IPS-15b (cell line): ENCODE results near the gene HLA-DOB.

Source experiments
- H3K27me3 ChIP-seq: one replicate; pipeline ENCODE4 v1.6.1; 2013; ENCODE audit warnings: low read length; ENCODE audit not compliant: control insufficient read depth, insufficient read depth
- H3K36me3 ChIP-seq: one replicate; pipeline ENCODE4 v1.6.1; 2013; ENCODE audit warnings: low read length; ENCODE audit not compliant: control insufficient read depth, insufficient read depth
- H3K4me1 ChIP-seq: one replicate; pipeline ENCODE4 v1.6.1; 2013; ENCODE audit warnings: mild to moderate bottlenecking, low read length; ENCODE audit not compliant: control insufficient read depth, insufficient read depth
- H3K4me3 ChIP-seq: one replicate; pipeline ENCODE4 v1.5.1; 2013; ENCODE audit warnings: low read depth, low read length
- H3K9ac ChIP-seq: one replicate; pipeline ENCODE4 v1.6.1; 2013; ENCODE audit warnings: low read depth, mild to moderate bottlenecking, low read length
- H3K9me3 ChIP-seq: one replicate; pipeline ENCODE4 v1.6.1; 2013; ENCODE audit warnings: mild to moderate bottlenecking, low read length; ENCODE audit not compliant: control insufficient read depth, insufficient read depth

Gene HLA-DOB

DNA sequence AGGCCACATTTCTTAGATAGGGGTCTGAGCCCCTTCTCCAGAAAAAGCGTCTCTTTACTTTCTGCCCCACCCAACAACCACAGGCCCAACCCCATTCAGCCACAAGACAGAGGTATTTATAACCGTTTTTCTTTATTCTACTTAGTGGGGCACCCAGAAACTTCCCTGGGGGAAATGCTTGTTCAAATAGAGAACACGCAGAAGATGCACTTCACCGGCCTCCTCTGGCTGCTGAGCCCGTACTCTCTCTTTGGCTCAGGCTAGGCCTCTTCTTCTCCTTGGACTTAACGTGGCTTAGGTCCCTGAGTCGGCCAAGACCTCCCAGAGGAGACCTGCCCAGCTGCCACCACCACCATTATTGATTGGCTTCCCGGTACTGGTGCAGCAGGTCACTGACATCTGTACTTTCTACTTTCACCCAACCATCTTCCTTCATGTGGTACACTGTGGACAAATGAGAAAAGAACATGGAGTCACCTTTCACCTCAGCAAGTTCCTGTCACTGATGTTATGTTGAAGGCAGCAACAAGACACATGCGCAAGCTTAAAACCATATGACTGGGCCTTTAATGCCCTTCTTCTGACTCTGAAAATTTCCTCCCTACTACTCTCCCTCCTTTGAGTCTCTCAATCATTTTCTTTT is 23.9 kb upstream of the HLA-DOB start:
- peaks cover 2% of the 10 kb centered on the region for H3K4me1 ChIP-seq
- H3K9ac ChIP-seq: no peak overlapping the region
- H3K9me3 ChIP-seq: no peaks in the 10 kb centered on the region
- H3K4me3 ChIP-seq: no peak overlapping the region
- H3K27me3 ChIP-seq: peaks cover 17% of the 10 kb centered on the region
- no peaks in the 10 kb centered on the region for H3K36me3 ChIP-seq

DNA sequence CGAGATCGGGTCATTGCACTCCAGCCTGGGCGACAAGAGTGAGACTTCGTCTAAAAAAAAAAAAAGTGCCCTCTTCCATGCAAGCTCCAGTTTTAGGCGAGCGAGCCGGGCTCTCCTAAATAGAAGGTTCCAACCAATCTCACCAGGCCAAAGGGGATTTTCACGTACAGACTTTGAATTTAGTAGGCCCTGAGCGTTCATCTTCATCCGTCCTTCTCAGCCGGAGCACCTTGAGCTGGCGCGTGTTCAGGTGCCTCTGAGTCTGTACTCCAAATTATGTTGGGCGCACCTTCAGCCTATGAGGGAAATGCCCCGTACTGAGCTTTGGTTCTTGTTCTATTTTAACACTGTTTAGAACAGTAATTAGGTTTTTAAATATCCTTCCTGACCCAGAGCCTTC is 22.6 kb upstream of the HLA-DOB start:
- Histone ChIP-seq H3K4me1 (no peaks in the 10 kb centered on the region), H3K4me3 (no peak overlapping the region), H3K27me3 (peaks cover 15% of the 10 kb centered on the region), H3K9ac (no peak overlapping the region), H3K36me3 (no peaks in the 10 kb centered on the region), H3K9me3 (no peaks in the 10 kb centered on the region)

DNA sequence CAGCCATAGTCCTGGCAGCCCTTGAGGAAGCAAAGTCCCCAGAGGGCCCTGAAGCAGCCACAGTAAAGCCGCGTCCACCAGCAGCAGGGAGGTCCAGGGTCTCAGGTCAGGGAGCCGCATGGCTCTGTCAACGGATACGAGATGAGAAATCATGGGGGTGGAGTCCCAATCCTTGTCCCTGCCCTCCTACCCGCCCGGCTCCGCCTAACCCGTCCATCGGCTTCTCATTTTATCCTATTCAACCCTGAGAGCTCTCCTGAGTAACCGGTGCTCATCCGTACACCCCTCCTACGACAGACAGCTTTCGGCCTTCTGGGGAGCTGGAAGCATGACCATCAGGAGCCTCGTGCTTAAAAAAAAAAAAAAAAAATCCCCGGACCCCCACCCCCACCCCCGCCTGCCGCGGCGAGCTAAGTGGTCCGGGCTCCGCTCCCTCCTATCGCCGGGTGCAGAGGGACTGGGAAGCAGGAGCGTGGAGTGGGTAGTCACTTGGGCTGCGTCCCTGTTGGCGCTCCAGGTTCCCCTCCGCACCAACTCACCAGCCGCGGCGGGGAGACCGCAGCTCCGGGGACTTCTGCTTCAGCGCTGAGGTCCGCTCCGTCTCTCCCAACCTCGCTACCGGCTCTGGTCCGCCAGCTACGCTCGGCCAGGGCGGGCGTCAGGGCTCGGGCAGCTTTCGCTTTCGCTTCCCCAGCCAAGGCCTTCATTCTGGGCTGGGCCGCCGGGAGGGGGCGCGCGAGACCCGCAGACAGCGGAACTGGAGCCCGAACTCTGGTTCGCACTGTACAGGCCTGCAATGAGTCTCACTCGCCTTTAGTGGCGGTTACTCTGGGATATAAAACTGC is 21.5 kb upstream of the HLA-DOB start, which contains the start of gene TAP2:
TSS of gene TAP2 (minus strand) at position 626 of the 845 bp plus-strand sequence. CDS start at position 120, 506 bp downstream.
- peak within 1 kb of the TSS; percentile 63 for H3K9ac ChIP-seq
- H3K36me3 ChIP-seq: no peaks in the 10 kb centered on the region
- H3K27me3 ChIP-seq: peaks cover 13% of the 10 kb centered on the region
- no peaks in the 10 kb centered on the region for H3K9me3 ChIP-seq
- H3K4me3 ChIP-seq: peak within 1 kb of the TSS; percentile 76
- H3K4me1 ChIP-seq: no peaks in the 10 kb centered on the region

DNA sequence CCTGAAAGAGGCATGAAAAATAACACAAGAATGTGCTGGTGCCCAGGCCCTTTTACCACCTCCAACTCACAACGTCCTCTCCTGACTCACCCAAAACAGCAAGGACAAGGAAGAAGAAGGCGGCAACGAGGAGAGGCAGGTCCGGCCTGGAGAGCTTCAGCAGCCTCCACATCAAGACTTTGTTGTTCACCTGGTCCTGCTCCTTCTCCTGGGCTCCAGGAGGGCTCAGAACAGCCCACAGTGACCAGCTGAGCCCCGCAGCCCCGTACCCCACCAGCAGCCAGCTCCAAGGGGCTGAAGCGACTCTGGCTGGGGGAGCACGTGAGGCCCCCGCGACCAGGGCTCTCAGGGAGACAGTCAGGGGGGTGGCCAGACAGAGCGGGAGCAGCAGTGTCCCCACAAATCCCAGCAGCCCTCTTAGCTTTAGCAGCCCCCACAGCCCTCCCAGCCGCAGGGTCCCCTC is 20.9 kb upstream of the HLA-DOB start:
- Histone ChIP-seq H3K36me3 (no peaks in the 10 kb centered on the region), H3K9ac (no peak overlapping the region), H3K4me1 (no peaks in the 10 kb centered on the region), H3K27me3 (peaks cover 7% of the 10 kb centered on the region), H3K9me3 (no peaks in the 10 kb centered on the region), H3K4me3 (peak overlapping the region; percentile 76)

DNA sequence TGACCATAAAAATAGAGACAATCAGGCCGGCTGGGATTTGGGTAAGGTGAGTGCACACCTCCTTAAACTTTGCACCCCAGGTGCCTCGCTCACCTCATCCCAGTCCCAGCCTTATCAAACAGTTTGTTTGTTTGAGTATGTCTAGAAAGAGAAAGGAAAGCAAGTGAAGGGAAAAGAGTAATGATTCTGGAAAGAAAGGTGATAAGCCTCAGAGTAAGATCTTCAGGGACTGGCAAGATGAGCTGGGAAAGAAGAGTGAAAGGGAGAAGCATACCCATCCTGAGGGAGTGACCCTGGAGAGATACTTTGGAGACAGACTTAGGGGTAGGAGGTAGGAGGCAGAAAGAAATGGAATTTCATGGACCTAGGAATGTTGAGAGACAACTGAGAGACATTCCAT is 20.1 kb upstream of the HLA-DOB start:
- Histone ChIP-seq H3K4me1 (no peaks in the 10 kb centered on the region), H3K9me3 (no peaks in the 10 kb centered on the region), H3K36me3 (peaks cover 2% of the 10 kb centered on the region), H3K4me3 (no peak overlapping the region), H3K27me3 (peaks cover under 1% of the 10 kb centered on the region), H3K9ac (no peak overlapping the region)

DNA sequence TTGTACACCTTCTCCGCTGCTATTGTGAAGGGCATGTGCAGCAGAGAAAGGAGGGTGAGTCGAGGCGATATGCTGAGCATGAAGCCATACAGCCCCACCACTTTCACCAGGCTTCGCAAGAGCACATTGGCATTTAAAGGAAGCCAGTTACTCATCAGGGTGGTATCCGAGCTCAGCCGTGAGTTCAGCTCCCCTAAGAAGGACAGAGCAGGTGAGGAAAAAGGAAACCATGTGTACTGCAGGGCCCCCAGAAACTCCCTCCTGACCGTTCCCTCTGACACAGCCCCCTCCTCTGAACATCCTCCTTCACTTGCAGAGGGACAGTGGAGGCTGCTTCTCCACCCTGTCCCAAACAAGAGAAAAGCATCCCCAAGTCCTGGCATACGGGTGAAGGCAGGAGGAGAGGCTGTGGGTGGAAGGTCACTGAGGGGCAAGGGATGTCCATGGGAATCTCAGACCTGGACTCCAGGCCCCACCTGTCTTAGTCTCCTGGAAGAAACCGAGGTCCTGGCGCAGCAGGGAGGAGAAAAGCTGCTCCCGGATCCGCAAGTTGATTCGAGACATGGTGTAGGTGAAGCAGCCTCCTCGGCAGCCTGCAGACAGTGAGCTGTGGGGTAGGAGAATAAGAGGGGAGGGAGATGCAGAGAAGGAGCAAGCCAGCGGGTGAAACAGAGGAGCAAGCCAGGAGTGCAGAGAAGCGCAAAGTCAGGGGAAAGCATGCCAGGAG is 18.5 kb upstream of the HLA-DOB start:
- no peaks in the 10 kb centered on the region for H3K9me3 ChIP-seq
- no peak overlapping the region for H3K9ac ChIP-seq
- H3K36me3 ChIP-seq: peaks cover 2% of the 10 kb centered on the region
- H3K27me3 ChIP-seq: no peaks in the 10 kb centered on the region
- H3K4me3 ChIP-seq: no peak overlapping the region
- no peaks in the 10 kb centered on the region for H3K4me1 ChIP-seq

DNA sequence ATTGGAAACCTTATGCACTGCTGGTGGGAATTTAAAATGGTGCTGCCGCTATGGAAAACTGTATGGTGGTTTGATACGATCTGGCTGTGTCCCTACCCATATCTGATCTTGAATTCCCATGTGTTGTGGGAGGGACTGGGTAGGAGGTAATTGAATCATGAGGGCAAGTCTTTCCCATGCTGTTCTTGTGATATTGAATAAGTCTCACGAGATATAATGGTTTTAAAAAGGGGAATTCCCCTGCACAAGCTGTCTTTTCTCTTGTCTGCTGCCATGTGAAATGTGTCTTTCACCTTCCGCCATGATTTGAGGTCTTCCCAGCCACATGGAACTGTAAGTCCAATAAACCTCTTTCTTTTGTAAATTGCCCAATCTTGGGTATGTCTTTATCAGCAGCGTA is 16.9 kb upstream of the HLA-DOB start:
- Histone ChIP-seq H3K9me3 (no peaks in the 10 kb centered on the region), H3K36me3 (peaks cover 13% of the 10 kb centered on the region), H3K27me3 (no peaks in the 10 kb centered on the region), H3K4me1 (no peaks in the 10 kb centered on the region), H3K4me3 (no peak overlapping the region), H3K9ac (no peak overlapping the region)

DNA sequence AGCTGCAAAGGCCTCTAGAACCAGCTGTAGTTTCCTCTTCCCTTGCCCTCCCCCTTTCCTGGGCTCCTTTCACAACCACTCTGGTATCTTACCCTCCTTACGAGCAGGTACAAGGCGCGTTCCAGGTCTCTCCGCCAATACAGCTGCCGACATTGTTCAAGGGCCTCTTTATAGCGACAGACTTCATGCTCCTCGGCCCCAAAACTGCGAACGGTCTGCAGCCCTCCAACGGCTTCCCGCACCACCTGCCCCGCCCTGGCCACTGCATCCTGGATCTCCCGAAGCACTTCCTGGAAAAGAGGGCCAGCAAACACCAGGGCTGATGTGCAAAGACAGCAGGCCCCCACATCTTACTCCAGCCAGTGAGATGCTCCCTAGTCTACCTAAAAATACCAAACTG is 15.7 kb upstream of the HLA-DOB start:
- Histone ChIP-seq H3K9me3 (no peaks in the 10 kb centered on the region), H3K4me3 (no peak overlapping the region), H3K4me1 (no peaks in the 10 kb centered on the region), H3K36me3 (peaks cover 13% of the 10 kb centered on the region), H3K9ac (no peak overlapping the region), H3K27me3 (no peaks in the 10 kb centered on the region)

DNA sequence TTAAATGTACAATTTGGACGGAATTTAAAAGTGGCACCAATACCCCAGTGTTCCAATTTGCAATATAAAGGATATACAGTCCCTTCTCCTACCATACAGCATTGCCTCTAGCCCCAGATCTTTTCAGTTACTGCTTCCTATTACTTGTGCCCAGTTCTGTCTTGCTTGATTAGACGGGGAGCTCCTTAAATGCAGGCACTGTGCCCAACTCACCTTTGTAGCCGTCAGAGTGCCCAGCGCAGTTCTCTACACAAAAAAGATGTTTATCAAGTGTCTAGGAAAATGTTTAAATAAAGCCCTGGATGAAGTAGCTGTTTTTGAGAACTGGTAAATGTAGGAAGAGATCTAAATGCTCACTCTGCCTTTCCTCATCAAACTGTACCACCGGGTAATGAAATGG is 14.1 kb upstream of the HLA-DOB start:
- no peak overlapping the region for H3K4me3 ChIP-seq
- no peaks in the 10 kb centered on the region for H3K27me3 ChIP-seq
- H3K9ac ChIP-seq: no peak overlapping the region
- H3K4me1 ChIP-seq: no peaks in the 10 kb centered on the region
- H3K9me3 ChIP-seq: no peaks in the 10 kb centered on the region
- peaks cover 13% of the 10 kb centered on the region for H3K36me3 ChIP-seq

DNA sequence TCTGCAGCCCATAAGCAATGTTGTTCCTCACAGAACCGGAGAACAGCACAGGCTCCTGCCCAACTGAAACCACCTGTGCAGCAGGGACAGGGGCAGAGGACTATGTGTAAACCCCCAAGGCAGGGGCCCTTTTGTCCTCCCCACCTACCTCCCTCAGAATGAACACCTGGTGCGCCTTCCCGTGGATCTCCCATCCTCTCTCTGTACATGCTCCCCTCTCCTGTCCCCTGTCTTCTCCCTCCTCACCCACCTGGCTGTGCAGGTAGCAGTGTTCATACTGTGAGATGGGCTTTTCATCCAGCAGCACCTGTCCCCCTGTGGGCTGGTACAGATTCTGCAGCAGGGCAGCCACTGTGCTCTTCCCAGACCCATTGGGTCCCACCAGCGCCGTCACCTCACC is 13.2 kb upstream of the HLA-DOB start:
- Histone ChIP-seq H3K9me3 (no peaks in the 10 kb centered on the region), H3K4me3 (no peak overlapping the region), H3K36me3 (peaks cover 13% of the 10 kb centered on the region), H3K4me1 (no peaks in the 10 kb centered on the region), H3K27me3 (no peaks in the 10 kb centered on the region), H3K9ac (no peak overlapping the region)

DNA sequence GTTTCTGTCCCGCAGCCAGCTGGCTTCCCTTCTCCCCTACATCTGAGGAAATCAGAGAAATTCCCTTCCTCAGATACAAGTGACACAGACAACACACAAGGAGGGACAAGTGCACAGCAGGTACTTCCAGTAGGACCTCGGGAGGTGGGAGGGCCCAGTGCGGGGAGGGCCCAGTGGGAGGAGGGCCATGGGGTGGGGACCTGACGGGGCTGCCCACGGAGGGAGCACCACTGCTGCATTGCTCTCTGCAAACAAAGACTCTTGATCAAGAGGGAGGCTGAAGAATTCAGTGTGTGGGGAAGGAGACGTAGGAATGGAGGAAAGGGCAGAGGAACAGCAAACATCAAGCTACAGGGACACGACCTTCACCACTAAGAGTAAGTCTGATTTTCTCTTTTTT is 12.7 kb upstream of the HLA-DOB start:
- no peak overlapping the region for H3K9ac ChIP-seq
- H3K27me3 ChIP-seq: no peaks in the 10 kb centered on the region
- no peak overlapping the region for H3K4me3 ChIP-seq
- H3K9me3 ChIP-seq: no peaks in the 10 kb centered on the region
- no peaks in the 10 kb centered on the region for H3K4me1 ChIP-seq
- peaks cover 13% of the 10 kb centered on the region for H3K36me3 ChIP-seq
